OCI-LY3 (cell line): ENCODE results near the gene CACNA1C.

ENCODE experiments used
- CTCF ChIP-seq: fragments of 200-600, 300-600 bp; sonication (generic); IDR thresholded peaks from 2 replicates; pipeline ENCODE4 v1.5.1; 2014; ENCODE audit warnings: antibody characterized with exemption, low read length, low read depth
- EZH2phosphoT487 ChIP-seq: fragments of 200-600 bp; shearing (Covaris generic); IDR thresholded peaks from 2 replicates; pipeline ENCODE4 v1.6.1; 2018; ENCODE audit warnings: antibody characterized with exemption, mixed run types, low read depth

- TF ChIP-seq CTCF: no peak
- TF ChIP-seq EZH2phosphoT487: no peak
Measured at GRCh38 chr12:2619136-2619535, 566.3 kb downstream of the CACNA1C start.
